Activated CD4-positive, CD25-positive, alpha-beta regulatory T cell (primary cell): Measurements from ENCODE around the gene CHMP1B.
"Not testable (repeated sequence)": the region's sequence is repeated elsewhere in the genome, so short reads cannot be mapped to it uniquely, and the experiment has no call there.

Experiments
- DNase-seq, 4 experiments: peaks; one replicate each; lab custom pipeline; 2025; lab: John Stamatoyannopoulos, UW

CHMP1B gene

GRCh38 chr18:11871501-11871900 is 20.3 kb downstream of the CHMP1B start:
- DNase-seq = no peak

DNA sequence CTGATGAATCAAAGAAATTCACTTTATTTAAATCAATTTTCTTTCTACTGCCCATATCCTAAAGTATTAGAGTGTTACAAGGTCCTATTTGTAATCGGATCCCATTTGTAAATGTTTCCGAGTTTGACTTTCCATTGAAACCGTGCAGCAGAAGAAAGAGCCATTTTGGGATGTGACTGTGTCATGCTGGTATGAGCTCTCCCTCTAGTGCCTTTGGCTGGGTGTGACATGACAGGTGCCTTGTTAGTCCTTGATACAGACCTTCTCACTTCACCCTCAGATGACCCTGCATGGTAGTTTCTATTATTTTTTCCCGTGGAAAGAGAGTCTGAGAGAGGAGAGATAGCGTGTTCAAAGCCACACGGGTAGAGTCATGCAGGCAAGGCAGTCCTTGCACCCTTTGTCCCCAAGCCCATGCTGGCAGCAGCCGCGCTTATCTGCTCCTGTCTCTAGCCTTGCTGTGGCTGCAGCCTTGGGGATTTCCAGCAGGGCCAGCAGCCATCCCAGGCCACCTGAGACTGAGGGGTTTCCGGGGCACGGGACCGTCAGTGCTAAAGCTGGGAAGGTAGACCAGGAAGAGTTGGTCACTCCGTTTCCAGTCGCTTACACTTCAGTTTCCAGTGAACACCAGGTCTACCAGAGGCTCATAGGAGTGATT is 21.4 kb downstream of the CHMP1B start:
- DNase-seq = no peak

- no peak for DNase-seq
Observed at GRCh38 chr18:11873670-11874340, 22.6 kb downstream of the CHMP1B start.

GRCh38 chr18:11874676-11875075 is 23.5 kb downstream of the CHMP1B start:
- DNase-seq = no peak

DNA sequence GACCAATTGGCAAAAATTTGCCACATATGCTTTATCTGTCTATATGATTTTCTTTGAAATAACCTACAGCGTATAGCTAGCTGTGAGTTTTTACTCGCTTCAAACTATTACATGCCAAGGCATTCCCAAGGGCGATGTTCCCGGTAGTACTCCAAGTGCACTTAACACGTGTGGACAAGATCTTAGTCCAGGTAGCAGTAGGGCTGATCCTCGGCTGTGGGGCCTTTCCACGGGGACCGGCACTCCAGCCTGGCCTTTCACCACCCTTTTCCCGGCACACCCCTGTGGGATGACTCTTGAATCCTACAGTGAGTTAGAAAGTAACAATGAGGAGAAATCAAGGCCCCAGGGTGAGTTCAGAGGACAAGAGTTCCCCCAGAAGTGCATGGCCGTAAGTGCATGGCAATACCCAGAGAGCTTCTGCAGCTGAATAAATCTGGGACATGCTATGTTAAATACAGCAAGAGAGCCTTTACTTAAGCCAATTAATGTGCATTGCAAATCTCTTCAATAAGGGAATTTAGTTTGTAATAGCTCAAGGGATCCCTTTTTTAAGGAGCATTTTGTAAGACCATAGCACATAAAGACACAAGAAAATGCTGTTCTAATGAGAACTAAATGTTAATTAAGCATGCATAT is 26.4 kb downstream of the CHMP1B start:
- DNase-seq = no peak

- no peak for DNase-seq
Observed at GRCh38 chr18:11880586-11881304, 29.5 kb downstream of the CHMP1B start.

- no peak for DNase-seq
Observed at GRCh38 chr18:11882636-11883035, 31.4 kb downstream of the CHMP1B start.

GRCh38 chr18:11883153-11883552 is 31.9 kb downstream of the CHMP1B start:
- no peak for DNase-seq

- no peak for DNase-seq
Observed at GRCh38 chr18:11884396-11885030, 33.3 kb downstream of the CHMP1B start.

DNA sequence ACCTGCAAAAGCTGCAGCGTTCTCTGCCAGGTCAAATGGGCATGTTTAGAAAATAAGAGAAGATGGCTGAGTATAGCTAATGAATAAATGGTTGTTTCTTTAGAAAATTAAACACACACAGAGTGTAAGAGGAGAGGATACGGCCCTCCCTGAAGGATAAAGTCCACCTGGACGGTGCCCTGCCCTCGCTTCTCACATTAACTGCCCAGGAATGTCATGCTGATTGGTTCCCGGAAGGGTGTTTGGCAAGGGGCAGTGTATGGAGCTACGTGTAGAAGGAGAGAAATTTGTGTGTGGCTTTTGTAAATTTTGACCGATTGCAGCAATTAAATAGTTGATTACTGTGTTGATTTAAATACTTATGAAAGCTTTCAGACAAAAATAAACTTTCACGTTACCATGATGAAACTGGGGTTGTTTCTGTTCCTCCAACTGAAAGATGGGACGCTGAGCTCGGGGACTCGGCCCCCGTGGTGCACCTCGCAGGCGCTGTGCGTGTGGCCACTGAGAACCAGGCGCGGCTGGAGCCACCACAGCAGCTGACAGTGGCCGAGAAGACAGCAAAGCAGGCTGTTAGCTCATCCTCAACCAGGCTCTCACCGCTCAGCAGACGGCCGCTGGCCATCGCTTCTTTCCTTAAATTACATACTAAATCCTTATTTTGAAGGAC is 34.2 kb downstream of the CHMP1B start:
- no peak for DNase-seq

DNA sequence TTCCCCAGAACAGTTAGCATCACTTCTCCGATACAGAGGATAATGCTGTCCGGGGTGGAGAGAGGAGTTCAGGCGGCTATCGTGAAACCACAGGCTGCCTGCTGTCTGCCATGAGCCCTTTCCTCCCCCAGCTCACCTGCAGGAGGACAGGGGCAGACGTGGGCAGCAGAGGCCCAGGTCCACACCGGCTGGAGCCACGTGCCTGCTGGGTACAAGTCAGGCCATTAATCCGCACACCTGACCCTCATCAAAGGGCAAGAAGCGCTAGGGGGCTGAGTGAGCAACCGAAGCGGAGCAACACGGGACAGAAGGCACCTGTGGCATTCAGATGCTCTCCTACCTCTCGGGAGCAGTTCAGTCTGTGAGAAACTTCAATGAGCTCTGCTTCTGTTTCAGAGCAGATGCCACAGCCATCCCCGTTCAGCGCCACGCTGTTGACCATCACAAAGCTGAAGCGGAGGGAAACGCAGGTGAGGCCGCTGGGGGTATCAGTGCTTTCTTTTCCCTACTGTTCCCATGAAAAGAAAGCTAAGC is 35.4 kb downstream of the CHMP1B start:
- DNase-seq = no peak

DNA sequence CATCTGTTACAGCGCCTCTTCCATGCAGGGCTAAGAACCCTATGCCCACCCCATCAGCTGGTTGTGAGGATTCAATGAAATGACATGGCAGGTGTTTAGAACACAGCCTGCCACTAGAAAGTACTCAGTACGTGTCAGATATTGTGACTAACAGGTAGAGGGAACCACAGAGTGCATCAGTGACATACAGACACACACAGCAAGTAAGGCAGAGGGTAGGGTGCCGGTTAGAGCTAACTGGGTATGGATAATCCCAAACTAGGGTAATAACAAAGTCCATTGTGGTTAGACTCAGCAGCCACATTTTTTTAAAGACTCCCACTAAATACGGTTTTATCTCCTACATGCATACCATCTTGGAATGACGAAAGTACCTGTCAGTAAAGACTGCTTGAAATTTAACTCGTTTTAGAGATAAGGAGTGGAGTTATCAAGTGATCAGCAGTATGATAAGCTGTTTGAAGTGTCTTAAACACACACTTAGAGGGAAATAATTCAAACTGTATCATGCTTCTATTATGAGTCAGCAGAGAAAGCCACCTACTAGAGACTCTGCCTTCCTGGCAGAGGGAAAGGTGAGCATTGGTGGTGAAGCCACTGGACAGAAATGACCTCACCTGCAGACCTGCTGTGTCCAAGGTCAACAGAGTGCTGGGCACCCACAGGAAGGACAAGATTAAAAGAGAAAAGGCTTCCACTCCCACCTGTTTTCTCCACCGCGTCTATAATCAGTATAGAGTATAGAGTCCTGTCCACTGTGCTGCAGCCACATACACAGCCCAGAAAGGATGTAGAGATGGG is 36.3 kb downstream of the CHMP1B start:
- DNase-seq = no peak

DNA sequence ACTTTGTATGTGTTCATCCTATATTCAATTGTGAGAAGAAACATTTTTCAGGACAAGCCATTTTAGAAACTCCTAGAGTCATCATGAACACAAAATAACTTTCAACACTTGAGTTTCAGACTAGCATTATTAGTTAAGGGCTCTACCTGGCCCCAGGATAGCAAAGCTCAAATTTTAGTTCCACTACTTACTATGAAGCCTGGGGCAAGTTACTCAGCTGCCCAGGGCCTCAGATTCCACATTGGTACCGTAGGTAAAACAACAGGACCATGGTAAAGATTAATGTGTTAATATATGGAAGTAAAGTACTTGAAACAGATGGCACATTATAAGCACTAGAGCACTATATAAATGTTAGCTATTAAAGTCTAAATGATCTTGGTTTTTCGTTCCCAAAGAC is 37.5 kb downstream of the CHMP1B start:
- DNase-seq = no peak

DNA sequence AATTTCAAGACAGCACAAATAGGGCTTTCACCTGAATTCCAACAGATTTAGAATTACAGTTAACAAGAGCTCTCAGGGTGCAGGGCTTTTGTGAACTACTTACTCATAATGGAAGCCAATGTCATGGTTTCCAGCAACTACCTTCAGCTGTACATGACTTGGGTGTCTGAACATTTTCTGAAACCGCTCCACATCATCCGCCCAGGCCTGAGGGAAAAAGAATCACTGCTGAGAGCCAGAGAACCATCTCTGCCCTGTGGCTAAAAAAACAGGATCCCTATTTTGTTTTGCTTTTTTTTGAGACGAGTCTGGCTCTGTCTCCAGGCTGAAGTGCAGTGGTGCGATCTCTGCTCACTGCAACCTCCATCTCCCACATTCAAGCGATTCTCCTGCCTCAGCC is 38.1 kb downstream of the CHMP1B start:
- DNase-seq = no peak

DNA sequence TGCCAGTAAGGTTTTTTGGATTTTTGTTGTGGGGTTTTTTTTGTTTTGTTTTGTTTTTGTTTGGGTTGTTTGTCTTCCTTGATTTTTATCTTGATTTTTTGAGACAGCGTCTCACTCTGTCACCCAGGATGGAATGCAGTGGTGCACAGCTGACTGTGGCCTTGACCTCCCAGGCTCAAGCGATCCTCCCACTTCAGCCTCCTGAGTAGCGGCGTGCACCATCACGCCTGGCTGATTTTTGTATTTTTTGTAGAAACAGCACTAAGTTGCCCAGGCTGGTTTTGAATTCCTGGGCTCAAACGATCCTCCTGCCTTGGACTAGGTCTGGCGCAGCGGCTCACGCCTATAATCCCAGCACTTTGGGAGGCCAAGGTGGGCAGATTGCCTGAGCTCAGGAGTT is 40.5 kb downstream of the CHMP1B start:
- DNase-seq = no peak

GRCh38 chr18:11892438-11892837 is 41.2 kb downstream of the CHMP1B start:
- not testable (repeated sequence) for DNase-seq

DNA sequence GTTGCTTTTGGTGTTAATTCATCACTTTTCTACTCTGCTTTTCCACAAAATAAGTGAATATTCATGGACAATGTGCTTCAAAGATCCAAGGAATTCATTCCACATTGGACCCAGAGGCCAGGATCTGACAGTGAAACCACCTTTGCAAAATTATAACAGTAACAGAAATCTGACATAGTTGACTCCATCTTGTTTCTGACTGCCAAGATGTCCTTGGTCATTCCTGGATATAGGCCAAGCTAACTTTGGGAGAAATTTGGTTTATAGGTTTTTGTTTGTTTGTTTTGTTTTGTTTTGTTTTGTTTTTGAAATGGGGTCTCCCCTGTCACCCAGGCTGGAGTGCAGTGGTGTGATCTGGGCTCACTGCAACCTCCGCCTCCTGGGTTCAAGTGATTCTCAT is 46.6 kb downstream of the CHMP1B start:
- DNase-seq = no peak

DNA sequence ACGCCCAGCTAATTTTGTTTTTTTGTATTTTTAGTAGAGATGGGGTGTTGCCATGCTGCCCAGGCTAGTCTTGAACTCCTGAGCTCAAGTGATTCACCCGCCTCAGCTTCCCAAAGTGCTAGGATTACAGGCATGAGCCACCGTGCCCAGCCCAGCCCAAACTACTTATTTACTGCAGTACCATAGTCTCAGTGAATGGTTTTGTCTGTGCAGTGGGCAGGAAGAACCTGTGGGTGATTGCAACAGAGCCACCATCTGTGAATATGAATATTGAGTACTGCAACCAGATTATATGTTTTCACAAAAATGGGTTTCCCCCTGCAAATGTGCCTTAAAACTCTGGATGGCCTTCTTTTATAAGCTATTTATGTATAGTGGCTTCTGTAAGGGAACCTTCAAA is 47.9 kb downstream of the CHMP1B start:
- no peak for DNase-seq

DNA sequence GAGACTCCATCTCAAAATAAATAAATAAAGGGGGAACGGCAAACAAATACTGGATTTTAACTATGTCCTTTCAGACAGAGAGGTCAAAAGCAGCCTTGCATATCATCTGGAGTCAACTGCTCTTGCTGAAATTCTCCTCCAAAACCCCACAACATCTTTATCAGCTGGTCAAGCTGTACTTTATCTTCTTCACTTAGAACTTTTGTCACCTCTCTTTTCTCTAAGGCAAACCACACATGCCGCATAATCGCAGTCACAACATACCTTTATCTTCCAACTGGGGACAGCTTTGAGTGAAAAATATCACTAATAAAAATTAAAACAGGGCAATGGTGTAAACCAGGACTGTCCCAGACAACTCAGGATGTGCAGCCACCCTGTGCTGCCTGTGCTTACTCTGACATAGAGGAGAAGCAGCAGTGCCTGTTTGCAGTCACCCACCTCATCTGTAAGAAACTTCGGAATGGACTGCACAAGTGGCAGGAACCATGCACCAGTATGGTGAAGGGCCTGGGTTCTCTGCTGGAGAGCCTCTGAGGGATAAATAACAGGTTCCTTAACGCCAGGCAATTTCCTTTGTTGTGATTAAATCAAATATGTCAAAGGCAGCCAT is 50.7 kb downstream of the CHMP1B start:
- DNase-seq = no peak
